ENCODE data around the gene FBXO46.
"Not testable (repeated sequence)": the region's sequence is repeated elsewhere in the genome, so short reads cannot be mapped to it uniquely, and the experiment has no call there.

Gene FBXO46

DNA sequence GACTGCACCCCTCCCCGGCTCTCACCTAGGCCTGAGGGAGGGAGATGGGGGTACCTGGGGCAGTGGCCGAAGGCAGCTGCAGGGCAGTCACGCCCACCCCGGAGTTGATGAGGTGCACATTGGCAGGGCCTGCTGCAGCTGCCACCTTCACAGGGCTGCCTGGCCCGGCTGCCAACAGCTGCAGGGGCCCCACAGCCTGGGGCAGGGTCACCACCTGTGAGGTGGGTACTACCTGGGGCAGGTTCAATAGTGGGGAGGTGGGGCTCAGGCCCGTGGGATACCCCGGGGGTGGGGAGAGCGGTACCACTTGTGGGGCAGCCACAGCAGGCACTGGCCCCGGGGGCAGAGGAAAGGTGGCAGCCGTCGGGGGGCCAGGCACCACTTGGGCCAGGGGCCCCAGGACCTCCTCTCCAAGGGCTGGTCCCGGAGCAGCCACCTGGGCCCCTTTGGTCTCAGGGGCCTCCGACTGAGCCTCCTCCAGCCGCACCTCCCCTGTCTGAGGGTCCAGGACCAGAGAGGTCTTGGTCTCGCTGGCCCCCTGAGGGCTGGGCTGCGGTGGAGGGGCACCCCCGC lies 35.7 kb upstream of the FBXO46 start:
- DNase-seq: no peak

- no peak for DNase-seq
Measured at GRCh38 chr19:45765702-45766295, 35.1 kb upstream of the FBXO46 start.

DNA sequence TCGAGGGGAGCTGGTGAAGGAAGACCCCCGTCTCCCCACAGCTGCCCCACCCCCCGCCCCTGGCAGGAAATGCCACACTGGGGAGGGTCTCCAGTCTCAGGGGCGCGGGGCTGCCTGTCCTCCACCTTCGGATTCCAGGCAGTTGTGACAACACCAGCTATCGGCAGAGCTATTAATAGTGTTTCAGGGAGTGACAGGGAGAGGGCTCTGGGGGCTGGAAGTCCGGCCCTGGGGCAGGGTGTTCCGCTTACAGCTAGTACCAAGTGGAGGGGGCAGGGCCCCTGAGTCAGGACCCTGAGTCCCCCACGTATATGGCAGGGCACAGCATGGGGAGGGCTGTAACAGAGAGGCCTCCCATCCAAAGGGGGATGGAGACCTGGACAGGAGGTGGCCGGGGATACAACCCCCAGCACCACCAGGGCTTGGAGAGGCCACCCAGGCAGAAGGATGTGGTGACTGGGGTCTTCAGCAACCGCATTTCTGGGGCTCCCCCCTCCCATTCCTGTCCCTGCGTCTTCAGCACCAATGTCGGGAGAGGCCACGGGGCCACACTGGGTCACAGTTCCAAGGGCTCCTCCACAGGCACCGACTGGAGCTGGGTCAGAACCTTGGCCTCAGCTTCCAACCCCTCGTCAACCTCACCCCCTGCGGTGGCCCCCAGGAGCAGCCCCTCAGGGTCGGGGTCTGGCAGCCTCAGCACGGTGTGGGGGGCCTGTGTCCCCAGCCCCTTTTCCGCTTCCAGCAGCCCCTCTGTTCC lies 34.4 kb upstream of the FBXO46 start:
- DNase-seq: no peak

DNA sequence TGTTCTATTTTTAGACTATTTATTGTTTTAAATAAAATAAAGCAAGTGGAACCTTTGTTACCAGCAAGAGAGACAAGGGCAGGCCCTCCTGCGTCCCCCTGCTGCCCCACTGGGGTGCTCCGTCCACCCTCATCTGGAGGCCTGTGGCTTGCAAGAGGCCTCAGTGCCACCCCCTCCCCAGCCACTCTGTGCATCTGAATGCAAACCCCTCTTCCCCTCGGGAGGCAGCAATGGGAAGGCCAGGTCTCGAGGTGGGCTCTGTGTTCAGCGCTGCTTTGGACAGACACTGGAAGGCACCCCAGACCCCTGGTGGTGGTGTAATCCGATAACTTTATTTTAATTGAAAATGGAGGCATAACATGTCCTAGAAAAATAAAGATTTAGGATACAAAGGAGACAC lies 33.8 kb upstream of the FBXO46 start:
- DNase-seq: no peak

DNA sequence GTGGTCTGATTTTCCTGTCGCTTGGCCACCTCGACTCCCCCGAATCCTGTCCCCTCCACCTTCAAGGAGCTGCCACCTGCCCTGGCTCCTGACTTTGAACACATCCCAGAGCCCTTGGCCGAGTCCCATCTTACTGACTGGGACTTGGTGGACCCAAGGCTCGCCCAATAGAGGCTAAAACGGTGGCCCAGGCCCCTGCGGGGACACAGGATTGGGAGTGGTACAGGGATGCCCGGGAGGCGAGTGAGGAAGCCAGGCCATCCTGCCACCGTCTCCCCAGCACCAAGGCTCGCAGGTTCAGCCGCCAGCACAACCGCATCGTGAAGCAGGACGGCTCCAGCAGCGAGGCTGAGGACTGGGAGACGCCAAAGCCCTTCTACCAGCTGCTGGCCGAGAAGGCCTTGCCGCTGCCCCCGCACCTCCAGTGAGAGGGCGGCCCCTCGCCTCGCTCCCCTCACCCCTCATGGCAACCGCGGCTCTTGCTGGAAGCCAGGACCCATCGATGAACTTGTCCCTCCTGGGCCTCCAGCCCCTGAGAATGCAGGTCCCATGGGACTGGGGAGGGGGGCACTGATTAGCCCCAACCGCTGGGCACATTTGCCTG lies 33.1 kb upstream of the FBXO46 start:
- no peak for DNase-seq

DNA sequence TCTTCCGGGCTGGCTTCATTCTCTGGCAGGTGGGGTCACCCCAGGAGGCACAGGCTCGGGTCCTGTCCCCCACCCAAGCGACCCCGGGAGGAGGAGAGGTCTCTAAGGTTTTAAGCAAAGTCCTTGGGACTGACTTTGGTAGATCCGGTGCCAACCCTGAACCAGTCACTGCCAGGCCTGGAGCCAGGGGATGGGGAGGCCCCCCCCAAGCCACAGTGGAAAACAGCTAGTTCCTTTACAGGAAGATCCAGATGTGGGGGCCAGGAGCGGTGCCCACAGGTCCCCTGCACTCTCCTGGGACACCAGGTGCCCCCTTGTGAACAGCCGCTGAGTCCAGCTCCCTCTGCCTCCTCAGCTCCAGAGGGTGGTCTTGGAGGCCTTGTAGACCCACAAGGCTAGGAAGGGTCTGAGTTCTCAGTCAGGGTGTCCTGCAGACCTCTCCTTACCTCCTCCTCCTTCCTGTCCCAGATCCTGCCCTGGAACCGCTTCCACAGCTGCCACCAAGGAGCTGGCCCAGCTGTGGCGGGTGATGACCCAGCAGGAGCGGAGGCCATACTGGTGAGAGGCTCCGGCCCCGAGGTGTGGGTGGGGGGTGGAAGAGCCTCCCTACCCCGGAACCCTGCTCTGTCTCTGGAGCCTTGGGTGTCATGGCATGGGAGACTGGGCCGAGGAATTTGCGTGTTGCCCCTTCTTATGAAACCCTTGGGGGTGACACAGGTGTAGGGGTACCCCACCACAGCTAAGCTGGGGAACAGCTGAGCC lies 32.4 kb upstream of the FBXO46 start:
- no peak for DNase-seq

DNA sequence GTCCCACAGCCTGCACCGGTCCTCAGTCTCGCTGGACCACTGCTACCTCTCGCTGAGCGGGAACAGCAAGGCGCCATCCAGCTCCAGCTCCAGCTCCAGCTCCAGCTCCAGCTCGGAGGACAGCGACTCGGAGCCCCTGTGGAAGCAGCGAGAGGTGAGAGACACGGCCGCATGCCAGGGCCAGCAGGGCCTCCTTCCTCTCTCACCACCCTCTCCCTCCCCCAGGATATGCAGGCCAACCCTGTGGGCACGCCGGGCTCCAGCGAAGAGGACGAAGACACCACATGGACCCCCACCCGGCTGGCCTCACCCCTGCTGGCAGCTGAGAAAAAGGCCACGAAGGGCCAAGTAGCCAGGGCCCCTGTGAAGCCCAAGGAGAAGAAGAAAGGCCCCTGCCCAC lies 31.0 kb upstream of the FBXO46 start:
- no peak for DNase-seq

DNA sequence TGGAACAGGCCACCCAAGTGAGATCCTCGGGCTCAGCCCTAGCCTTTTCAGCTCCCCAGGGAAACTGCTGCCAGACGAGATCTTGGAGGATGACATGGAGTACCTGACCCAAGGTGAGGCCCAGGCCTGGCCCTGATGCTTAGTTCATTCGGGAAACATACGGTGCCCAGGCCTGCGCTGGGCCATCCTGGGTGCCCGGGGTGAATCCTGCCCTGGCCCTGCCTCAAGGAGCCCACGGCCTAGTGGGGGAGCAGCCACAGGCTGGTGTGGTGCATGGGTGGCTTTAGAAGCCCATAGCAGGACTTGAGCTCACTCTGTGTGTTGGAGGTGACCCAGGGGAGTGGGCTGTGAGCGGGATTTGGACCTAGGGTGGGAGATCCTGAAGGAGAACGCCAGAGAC lies 28.2 kb upstream of the FBXO46 start:
- DNase-seq: no peak

DNA sequence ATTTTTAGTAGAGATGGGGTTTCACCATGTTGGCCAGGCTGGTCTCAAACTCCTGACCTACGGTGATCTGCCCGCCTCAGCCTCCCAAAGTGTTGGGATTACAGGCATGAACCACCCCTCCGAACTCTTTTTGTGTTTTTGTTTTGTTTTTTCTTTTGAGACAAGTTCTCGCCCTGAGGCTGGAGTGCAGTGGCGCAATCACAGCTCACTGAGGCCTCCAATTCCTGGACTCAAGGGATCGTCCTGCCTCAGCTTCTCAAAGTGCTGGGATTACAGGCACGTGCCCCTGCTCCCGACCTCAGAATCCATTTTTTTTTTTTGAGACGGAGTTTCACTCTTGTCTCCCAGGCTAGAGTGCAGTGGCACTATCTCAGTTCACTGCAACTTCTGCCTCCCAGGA lies 27.0 kb upstream of the FBXO46 start:
- no peak for DNase-seq

- DNase-seq: no peak
Measured at GRCh38 chr19:45754323-45754722, 23.6 kb upstream of the FBXO46 start.

- no peak for DNase-seq
Measured at GRCh38 chr19:45753548-45753947, 22.9 kb upstream of the FBXO46 start.

GRCh38 chr19:45752639-45753038 lies 21.9 kb upstream of the FBXO46 start:
- DNase-seq: no peak

- DNase-seq: not testable (repeated sequence)
Measured at GRCh38 chr19:45751483-45751882, 20.8 kb upstream of the FBXO46 start.

DNA sequence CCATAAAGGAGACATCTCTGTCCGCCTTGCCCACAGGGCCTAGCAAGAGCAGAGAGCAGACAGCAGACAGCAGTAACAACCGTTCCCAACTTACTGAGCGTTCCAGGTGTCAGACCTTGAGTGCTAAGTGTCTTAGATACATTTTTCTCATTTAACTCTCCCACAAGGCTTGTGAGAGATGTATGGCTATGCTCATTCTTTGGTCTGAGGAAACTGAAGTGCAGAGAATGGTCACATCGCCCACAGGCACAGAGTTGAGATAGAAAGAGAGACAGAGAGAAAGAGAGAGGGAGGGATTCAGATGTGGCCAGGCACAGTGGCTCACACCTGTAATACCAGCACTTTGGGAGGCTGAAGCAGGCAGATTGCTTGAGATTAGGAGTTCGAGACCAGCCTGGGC lies 16.8 kb upstream of the FBXO46 start:
- DNase-seq: no peak

GRCh38 chr19:45746866-45747265 lies 16.2 kb upstream of the FBXO46 start:
- DNase-seq: no peak

DNA sequence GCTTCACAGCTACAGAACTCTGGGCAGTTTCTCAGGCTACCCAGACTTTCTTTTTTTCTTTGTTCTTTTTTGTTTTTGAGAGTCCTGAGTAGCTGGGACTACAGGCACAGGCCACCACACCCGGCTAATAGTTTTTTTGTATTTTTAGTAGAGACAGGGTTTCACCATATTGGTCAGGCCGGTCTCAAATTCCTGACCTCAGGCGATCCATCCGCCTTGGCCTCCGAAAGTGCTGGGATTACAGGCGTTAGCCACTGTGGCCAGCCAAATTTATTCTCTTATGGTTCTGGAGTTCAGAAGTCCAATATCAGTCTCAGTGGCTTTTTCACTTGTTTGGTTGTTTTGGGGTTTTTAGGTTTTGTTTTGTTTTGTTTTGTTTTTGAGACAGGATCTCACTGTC lies 14.9 kb upstream of the FBXO46 start:
- DNase-seq: no peak

GRCh38 chr19:45742969-45743368 lies 12.3 kb upstream of the FBXO46 start:
- DNase-seq: no peak

- DNase-seq: no peak
Measured at GRCh38 chr19:45739498-45740439, 9.1 kb upstream of the FBXO46 start.

GRCh38 chr19:45733160-45733810 lies 2.6 kb upstream of the FBXO46 start, which contains the start of gene MEIOSIN:
MEIOSIN (plus strand) TSS chr19:45733439; CDS start chr19:45735377, 1,938 bp downstream.
- DNase-seq: no peak

- peak; percentile 30 for DNase-seq
Measured at GRCh38 chr19:45729800-45730290, 851 bp downstream of the FBXO46 start.

- DNase-seq: not testable (repeated sequence)
Measured at GRCh38 chr19:45728683-45729082, 2.0 kb downstream of the FBXO46 start.
